Muscle of leg (tissue), 11 donors: Measurements from ENCODE around the gene TYMP. TPM values are rescaled to one million over a fixed set of nuclear protein-coding genes. Genes with fewer than 3 reads are reported as not detected.

Experiments
- DNase-seq: peaks from one replicate; pipeline ENCODE4 v3.0.0; 2013
- H3K27ac ChIP-seq: one replicate; pipeline ENCODE4 v1.5.1; 2013; ENCODE audit warnings: mild to moderate bottlenecking, low read length, control low read depth
- H3K27me3 ChIP-seq: one replicate; pipeline ENCODE4 v1.6.1; 2013; ENCODE audit warnings: low read length; ENCODE audit not compliant: control insufficient read depth, insufficient read depth
- H3K36me3 ChIP-seq: one replicate; pipeline ENCODE4 v1.6.1; 2013; ENCODE audit warnings: low read length; ENCODE audit not compliant: control insufficient read depth, insufficient read depth
- H3K4me1 ChIP-seq: one replicate; pipeline ENCODE4 v1.6.1; 2013; ENCODE audit warnings: low read length; ENCODE audit not compliant: control insufficient read depth, insufficient read depth
- H3K4me3 ChIP-seq: one replicate; pipeline ENCODE4 v1.5.1; 2013; ENCODE audit warnings: low read length, control low read depth
- H3K9me3 ChIP-seq: replicated peaks from 2 replicates; pipeline ENCODE4 v1.6.1; 2013; ENCODE audit warnings: low read depth, low read length; ENCODE audit not compliant: control insufficient read depth
- WGBS: methylation state at CpG from one replicate; pipeline ENCODE4 v1.1.5; 2013; ENCODE audit warnings: missing lambda C conversion rate; ENCODE audit not compliant: insufficient coverage; 5-methylcytosine and 5-hydroxymethylcytosine counted together
- polyA plus RNA-seq, 8 donors: library from polyadenylated mRNA; unstranded; fragments of 120-200 nt; gene quantifications; one replicate each; pipeline versions ENCODE4 v1.2.1 to v1.2.3, GENCODE V29; 2013; ENCODE audit warnings: inconsistent platforms in 1 of 8, low replicate concordance in 1 of 8; ENCODE audit not compliant: insufficient read length in 8 of 8, insufficient read depth in 1 of 8
- total RNA-seq: library from RNA; stranded (reverse); fragments of 120-200 nt; gene quantifications from one replicate; pipeline ENCODE4 v1.2.4, GENCODE V29; 2013

Gene TYMP
- total and polyA plus RNA-seq, 9 donors, result 3.2 to 5.8 (median 3.9) TPM

DNA sequence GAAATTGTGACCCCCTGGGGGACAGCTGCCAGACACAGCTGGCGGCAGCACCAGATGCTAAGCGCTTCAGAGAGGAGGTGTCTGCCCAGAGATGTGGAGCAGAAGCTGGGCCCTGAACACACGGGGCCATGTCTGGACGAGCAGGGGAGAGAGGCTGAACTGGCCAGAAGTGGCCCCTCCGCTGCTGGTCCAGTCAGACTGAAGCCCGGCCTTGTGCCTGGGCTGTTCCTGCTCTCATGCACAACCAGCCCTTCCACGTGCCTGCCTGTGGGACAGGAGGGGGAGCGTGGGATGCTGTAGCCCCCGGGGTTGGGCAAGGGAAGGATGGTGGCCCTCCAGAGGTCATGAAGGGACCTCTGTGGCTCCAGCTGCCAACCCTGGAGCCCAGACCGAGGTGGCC, 46.7 kb downstream of the TYMP start:
- H3K9me3 ChIP-seq, result no peaks in the 10 kb centered on the region
- no peak for DNase-seq
- H3K4me1 ChIP-seq, result peaks cover 8% of the 10 kb centered on the region
- H3K4me3 ChIP-seq, result no peak overlapping the region
- peaks cover 65% of the 10 kb centered on the region for H3K27me3 ChIP-seq
- 67% methylated on average over 10 of the region's 10 CpGs for WGBS
- H3K27ac ChIP-seq, result no peak overlapping the region
- H3K36me3 ChIP-seq, result no peaks in the 10 kb centered on the region

DNA sequence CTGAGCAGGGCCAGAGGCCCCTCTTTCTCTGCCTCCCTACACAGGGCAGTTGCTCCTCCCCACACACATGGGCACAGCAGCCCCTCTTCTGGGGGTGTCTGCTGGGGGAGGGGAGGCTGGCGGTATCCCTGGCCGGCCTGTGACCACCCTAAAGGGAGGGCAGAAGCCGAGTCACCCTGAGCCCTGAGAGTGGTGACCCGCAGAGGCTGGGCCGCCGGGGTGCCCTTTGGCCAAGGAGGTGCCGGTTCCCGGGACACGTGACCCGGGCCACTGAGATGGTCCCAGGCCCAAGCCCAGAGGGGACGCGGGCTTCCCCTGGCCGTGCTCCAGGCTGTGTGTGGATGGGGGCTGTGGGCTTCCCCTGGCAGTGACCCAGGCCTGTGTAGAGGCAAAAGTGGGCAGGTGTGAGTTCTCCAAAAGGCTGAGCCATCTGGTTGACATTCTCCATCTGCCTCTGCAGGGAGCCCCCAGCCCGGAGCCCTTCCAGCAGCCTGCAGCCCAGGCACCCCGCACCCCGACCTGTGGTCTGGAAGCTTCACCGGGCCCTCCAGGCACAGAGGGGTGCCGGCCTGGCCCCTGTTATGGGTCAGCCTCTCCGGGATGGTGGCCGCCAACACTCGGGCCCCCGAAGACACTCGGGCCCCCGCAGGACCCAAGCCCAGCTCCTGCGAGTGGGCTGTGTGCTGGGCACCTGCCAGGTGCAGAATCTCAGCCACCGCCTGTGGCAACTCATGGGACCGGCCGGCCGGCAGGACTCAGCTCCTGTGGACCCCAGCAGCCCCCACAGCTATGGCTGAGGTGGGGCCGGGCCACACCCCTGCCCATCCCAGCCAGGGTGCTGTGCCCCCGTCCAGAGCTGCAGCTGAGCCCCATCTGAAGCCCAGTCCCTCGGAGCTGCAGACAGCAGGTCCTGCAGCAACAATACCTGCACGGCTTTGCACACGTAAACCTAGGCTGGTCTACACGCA, 47.4 kb downstream of the TYMP start:
- no peaks in the 10 kb centered on the region for H3K9me3 ChIP-seq
- H3K36me3 ChIP-seq, result no peaks in the 10 kb centered on the region
- no peak overlapping the region for H3K27ac ChIP-seq
- H3K27me3 ChIP-seq, result peaks cover 68% of the 10 kb centered on the region
- H3K4me3 ChIP-seq, result peak overlapping the region; percentile 24
- WGBS, result 56% methylated on average over 34 of the region's 35 CpGs
- DNase-seq, result no peak
- peaks cover 8% of the 10 kb centered on the region for H3K4me1 ChIP-seq

DNA sequence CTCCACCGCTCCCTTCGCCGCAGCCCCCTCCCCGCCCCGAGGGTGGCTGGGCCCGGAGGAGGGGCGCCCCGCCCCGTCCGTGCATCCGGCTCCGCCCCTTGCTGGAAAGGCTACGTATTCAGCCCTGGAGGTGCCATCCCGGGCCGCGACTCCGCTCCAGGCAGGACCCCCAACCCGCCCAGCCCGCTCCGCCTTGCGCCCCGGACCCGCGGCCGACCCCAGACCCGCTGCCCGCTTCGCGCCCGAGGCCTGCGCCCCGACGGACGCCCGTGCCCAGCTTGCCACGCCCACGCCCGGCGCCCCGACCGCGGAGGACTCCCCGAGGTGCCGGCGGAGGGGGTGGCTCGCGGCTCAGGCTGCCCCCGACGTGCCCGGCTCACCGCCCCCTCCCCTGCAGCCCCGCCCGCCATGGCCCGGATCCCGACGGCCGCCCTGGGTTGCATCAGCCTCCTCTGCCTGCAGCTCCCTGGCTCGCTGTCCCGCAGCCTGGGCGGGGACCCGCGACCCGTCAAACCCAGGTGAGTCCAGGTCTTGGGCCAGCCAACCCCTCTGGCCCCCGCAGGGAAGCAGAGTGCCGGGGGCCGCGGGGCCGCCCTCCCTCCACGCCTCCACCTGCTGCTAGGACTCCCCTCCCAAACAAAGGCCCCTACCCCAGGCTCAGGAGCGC, 48.2 kb downstream of the TYMP start, which contains the start of gene ADM2:
Gene ADM2 (plus strand): TSS at position 104 of the 667 bp plus-strand sequence. CDS start 305 bp downstream, at position 409.
- no peak for DNase-seq
- H3K36me3 ChIP-seq, result no peaks in the 10 kb centered on the region
- H3K4me3 ChIP-seq, result peak within 1 kb of the TSS; percentile 24
- WGBS, result 1% methylated on average over 57 of the region's 70 CpGs
- peaks cover 8% of the 10 kb centered on the region for H3K4me1 ChIP-seq
- no peaks in the 10 kb centered on the region for H3K9me3 ChIP-seq
- peaks cover 65% of the 10 kb centered on the region for H3K27me3 ChIP-seq
- no peak within 1 kb of the TSS for H3K27ac ChIP-seq

DNA sequence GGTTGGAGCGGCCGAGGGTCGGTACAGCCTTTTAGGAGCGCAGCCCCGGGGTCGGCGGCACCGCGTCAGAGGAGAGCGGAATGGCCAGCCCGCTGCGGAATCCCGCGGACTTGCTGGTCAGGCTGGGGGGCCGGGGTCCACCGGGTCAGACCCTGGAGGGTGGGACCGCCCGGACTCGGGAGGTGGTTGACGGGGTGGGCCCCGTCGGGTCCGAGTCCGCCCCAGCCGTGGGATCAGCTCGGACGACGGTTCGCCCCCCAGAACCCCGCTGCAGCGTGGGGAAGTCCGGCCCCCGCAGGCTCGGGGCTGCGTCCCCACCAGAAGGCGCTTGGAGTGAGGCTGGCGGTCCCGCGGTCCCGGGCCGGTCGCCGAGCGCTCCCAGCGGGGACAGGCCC, 48.8 kb downstream of the TYMP start:
- peaks cover 65% of the 10 kb centered on the region for H3K27me3 ChIP-seq
- 3% methylated on average over 45 of the region's 45 CpGs for WGBS
- H3K9me3 ChIP-seq, result no peaks in the 10 kb centered on the region
- no peaks in the 10 kb centered on the region for H3K36me3 ChIP-seq
- H3K4me3 ChIP-seq, result no peak overlapping the region
- H3K27ac ChIP-seq, result no peak overlapping the region
- DNase-seq, result no peak
- peaks cover 8% of the 10 kb centered on the region for H3K4me1 ChIP-seq

DNA sequence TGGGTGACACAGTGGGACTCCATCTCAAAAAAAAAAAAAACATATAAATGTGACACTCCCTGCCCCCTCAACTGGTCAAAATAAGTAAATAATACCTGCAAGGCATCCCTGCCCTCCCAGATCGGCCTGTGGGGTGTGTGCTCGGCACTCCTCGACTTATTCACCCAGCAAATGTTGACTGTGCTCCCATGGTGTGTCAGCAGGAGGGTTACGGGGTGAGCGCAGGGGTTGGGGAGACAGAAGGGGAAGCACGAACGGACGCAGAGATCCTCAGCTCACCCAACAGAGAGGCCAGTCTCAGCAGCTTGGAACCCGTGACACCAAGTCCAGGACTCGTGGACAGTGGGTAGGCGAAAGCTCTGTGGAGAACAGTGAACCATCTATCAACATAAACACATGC, 50.1 kb downstream of the TYMP start:
- no peaks in the 10 kb centered on the region for H3K36me3 ChIP-seq
- no peaks in the 10 kb centered on the region for H3K9me3 ChIP-seq
- H3K4me3 ChIP-seq, result no peak overlapping the region
- no peak for DNase-seq
- peaks cover 13% of the 10 kb centered on the region for H3K4me1 ChIP-seq
- no peak overlapping the region for H3K27ac ChIP-seq
- WGBS, result 55% methylated on average over 3 of the region's 11 CpGs
- H3K27me3 ChIP-seq, result peaks cover 58% of the 10 kb centered on the region

DNA sequence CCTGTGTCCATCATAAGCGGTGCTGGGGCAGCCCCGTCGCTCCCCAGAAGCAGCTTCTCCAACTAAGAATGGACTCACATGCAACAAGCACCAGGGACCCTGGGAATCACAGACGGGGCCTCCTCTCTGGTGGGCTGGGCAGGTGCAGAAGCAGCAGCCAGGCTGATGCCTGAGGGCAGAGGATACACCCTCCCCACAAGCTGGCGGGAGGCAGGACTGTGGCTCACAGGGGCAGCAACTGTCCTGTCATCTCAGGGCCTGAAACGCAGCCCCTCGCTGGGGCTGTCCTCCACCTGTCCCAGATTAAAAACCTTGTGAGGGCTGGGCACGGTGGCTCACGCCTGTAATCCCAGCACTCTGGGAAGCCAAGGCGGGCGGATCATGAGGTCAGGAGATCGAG, 51.9 kb downstream of the TYMP start:
- DNase-seq, result no peak
- no peaks in the 10 kb centered on the region for H3K36me3 ChIP-seq
- WGBS, result 75% methylated on average over 8 of the region's 12 CpGs
- no peak overlapping the region for H3K4me3 ChIP-seq
- H3K27me3 ChIP-seq, result peaks cover 46% of the 10 kb centered on the region
- no peak overlapping the region for H3K27ac ChIP-seq
- peaks cover 25% of the 10 kb centered on the region for H3K4me1 ChIP-seq
- H3K9me3 ChIP-seq, result no peaks in the 10 kb centered on the region

DNA sequence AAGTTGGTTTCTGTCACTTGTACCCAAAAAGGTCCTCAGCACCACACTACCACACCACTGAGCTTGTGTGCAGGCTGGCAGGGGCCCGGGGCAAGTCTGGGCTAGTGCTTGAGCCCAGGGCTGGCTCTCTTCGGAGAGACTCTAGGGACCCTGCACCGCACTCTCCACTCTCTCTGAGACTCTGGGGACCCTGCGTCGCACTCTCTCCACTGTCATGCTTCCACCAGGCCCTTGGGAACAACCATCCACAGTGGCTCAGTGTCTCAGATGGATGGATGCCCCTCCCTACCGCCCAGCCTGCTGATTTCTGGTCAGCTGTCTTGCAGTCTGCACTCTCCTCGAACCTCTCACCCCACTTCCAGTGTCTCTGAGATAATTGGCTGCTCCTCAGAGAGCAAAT, 52.9 kb downstream of the TYMP start:
- 62% methylated on average over 6 of the region's 7 CpGs for WGBS
- peaks cover 25% of the 10 kb centered on the region for H3K4me1 ChIP-seq
- H3K9me3 ChIP-seq, result no peaks in the 10 kb centered on the region
- H3K36me3 ChIP-seq, result peaks cover 4% of the 10 kb centered on the region
- peaks cover 35% of the 10 kb centered on the region for H3K27me3 ChIP-seq
- H3K27ac ChIP-seq, result no peak overlapping the region
- H3K4me3 ChIP-seq, result no peak overlapping the region
- no peak for DNase-seq

Other genes with a start within 250 kb of the TYMP start
- gene PLXNB2, start 222.4 kb downstream of the TYMP start, total RNA-seq, result 36.9 TPM
- gene PLXNB2, start 222.4 kb downstream of the TYMP start, polyA plus RNA-seq, result 100 to 1,000 TPM in 2 of 8 donors, 10 to 100 TPM in 6; 72.1 to 110 (median 94.2) TPM
- 2.0 TPM for gene DENND6B, start 203.0 kb downstream of the TYMP start, total RNA-seq
- 1 to 10 TPM; 3.9 to 7.1 (median 4.8) TPM for gene DENND6B, start 203.0 kb downstream of the TYMP start, polyA plus RNA-seq
- gene PPP6R2, start 186.7 kb downstream of the TYMP start, total RNA-seq, result 36.4 TPM
- gene PPP6R2, start 186.7 kb downstream of the TYMP start, polyA plus RNA-seq, result 10 to 100 TPM; 29.8 to 41.5 (median 36.2) TPM
- gene SBF1, start 55.0 kb downstream of the TYMP start, total RNA-seq, result 36.5 TPM
- 10 to 100 TPM; 34.6 to 49.7 (median 45.2) TPM for gene SBF1, start 55.0 kb downstream of the TYMP start, polyA plus RNA-seq
- gene ADM2, start 48.5 kb downstream of the TYMP start, total RNA-seq, result 0.40 TPM
- gene ADM2, start 48.5 kb downstream of the TYMP start, polyA plus RNA-seq, result under 1 TPM; 0.23 to 0.81 (median 0.54) TPM
- gene MIOX, start 43.2 kb downstream of the TYMP start, total RNA-seq, result not detected
- under 1 TPM in 4 of 8 donors, not detected in 4; 0.08 to 0.12 (median 0.10) TPM for gene MIOX, start 43.2 kb downstream of the TYMP start, polyA plus RNA-seq
- 27.0 TPM for gene LMF2, start 22.3 kb downstream of the TYMP start, total RNA-seq
- 10 to 100 TPM; 35.5 to 54.1 (median 44.9) TPM for gene LMF2, start 22.3 kb downstream of the TYMP start, polyA plus RNA-seq
- 34.8 TPM for gene NCAPH2, start 21.8 kb downstream of the TYMP start, total RNA-seq
- gene NCAPH2, start 21.8 kb downstream of the TYMP start, polyA plus RNA-seq, result 10 to 100 TPM; 30.7 to 40.3 (median 37.6) TPM
- gene SCO2, start 4.4 kb downstream of the TYMP start, total RNA-seq, result 0.40 TPM
- 1 to 10 TPM in 6 of 8 donors, under 1 TPM in 2; 0.71 to 7.0 (median 3.3) TPM for gene SCO2, start 4.4 kb downstream of the TYMP start, polyA plus RNA-seq
- gene KLHDC7B, start 15.9 kb upstream of the TYMP start, total RNA-seq, result not detected
- under 1 TPM in 4 of 8 donors, not detected in 4; 0.03 to 0.35 (median 0.07) TPM for gene KLHDC7B, start 15.9 kb upstream of the TYMP start, polyA plus RNA-seq
- gene SYCE3, start 32.9 kb upstream of the TYMP start, total RNA-seq, result not detected
- not detected for gene SYCE3, start 32.9 kb upstream of the TYMP start, polyA plus RNA-seq
- gene CPT1B, start 48.4 kb upstream of the TYMP start, total RNA-seq, result 46.2 TPM
- gene CPT1B, start 48.4 kb upstream of the TYMP start, polyA plus RNA-seq, result 10 to 100 TPM; 24.5 to 66.6 (median 42.7) TPM
- gene CHKB, start 52.8 kb upstream of the TYMP start, total RNA-seq, result 47.5 TPM
- gene CHKB, start 52.8 kb upstream of the TYMP start, polyA plus RNA-seq, result 10 to 100 TPM; 38.6 to 61.7 (median 47.2) TPM
- 0.22 TPM for gene MAPK8IP2, start 70.8 kb upstream of the TYMP start, total RNA-seq
- gene MAPK8IP2, start 70.8 kb upstream of the TYMP start, polyA plus RNA-seq, result under 1 TPM; 0.34 to 0.68 (median 0.55) TPM
- 8.4 TPM for gene ARSA, start 98.1 kb upstream of the TYMP start, total RNA-seq
- gene ARSA, start 98.1 kb upstream of the TYMP start, polyA plus RNA-seq, result 10 to 100 TPM; 11.4 to 21.9 (median 15.2) TPM
- gene SHANK3, start 142.8 kb upstream of the TYMP start, total RNA-seq, result 4.3 TPM
- 10 to 100 TPM; 11.9 to 25.1 (median 16.6) TPM for gene SHANK3, start 142.8 kb upstream of the TYMP start, polyA plus RNA-seq
- 0.09 TPM for gene ACR, start 208.2 kb upstream of the TYMP start, total RNA-seq
- gene ACR, start 208.2 kb upstream of the TYMP start, polyA plus RNA-seq, result under 1 TPM; 0.15 to 0.46 (median 0.23) TPM